ENCODE measurements around the gene DNAH10. TPM values are rescaled to one million over a fixed set of nuclear protein-coding genes. Genes with fewer than 3 reads are reported as not detected.

The DNAH10 gene
- total and polyA plus RNA-seq, 10 of the 15 experiments (the other 5 are each of a cell fraction or from before 2014, with no cell fraction given), result 0.01 to 0.32 (median 0.06) TPM

GRCh38 chr12:123846340-123846739, 84.2 kb downstream of the DNAH10 start (continued):
- TF ChIP-seq TCF12 (IDR thresholded peaks at IDR 0.05; ENCODE audit: low read depth, low read length), result no peak
- no peak for TF ChIP-seq WRNIP1 (IDR thresholded peaks at IDR 0.05; ENCODE audit: borderline replicate concordance, low read depth, low read length)
- no peak for TF ChIP-seq NFXL1 (IDR thresholded peaks at IDR 0.05; ENCODE audit: borderline replicate concordance)

GRCh38 chr12:123847019-123847418, 84.9 kb downstream of the DNAH10 start:
- Histone ChIP-seq H3K36me3 (ENCODE audit: control insufficient read depth in 2 of 2, insufficient read depth in 2 of 2, low read length in 1 of 2) (no peaks in the 10 kb centered on the region), H3K27me3 (replicated peaks in 1 of 2; ENCODE audit: control insufficient read depth in 2 of 2, insufficient read depth in 2 of 2, low read length in 1 of 2) (no peaks in the 10 kb centered on the region), H3K4me2 (ENCODE audit: control insufficient read depth, insufficient read depth) (no peak overlapping the region), H3K4me3 (no peak overlapping the region), H3K4me1 (ENCODE audit: control insufficient read depth, insufficient read depth, low read length) (peaks cover 6% of the 10 kb centered on the region; the same call in 1 of the 2 replicates), H3K9me3 (replicated peaks; ENCODE audit: control insufficient read depth, insufficient read depth, low read length) (no peaks in the 10 kb centered on the region), H4K20me1 (ENCODE audit: control insufficient read depth, insufficient read depth) (no peaks in the 10 kb centered on the region), H3K9ac (ENCODE audit: control insufficient read depth, insufficient read depth, low read length) (no peak overlapping the region), H3K79me2 (ENCODE audit: control insufficient read depth, insufficient read depth, low read length) (no peaks in the 10 kb centered on the region), H3K27ac (ENCODE audit: control insufficient read depth, insufficient read depth) (no peak overlapping the region), H2AFZ (ENCODE audit: control insufficient read depth, low read depth, low read length) (no peak overlapping the region)
- no TSS peak for BruUV-seq (replicated peaks)
- ChIA-PET CTCF (interaction anchor here (0.7 to 1.0 kb wide), 2 partner anchors 14 to 185 kb away, joined by 3 read pairs; no protein-coding TSS in a partner anchor), RAD21 (ENCODE audit: unreplicated experiment) (no interaction called here), SMC1A (ENCODE audit: uncharacterized antibody, unreplicated experiment) (no interaction called here), POLR2A (no interaction called here)
- DNase-seq (ENCODE audit: low read depth, low spot score), result no peak
- intact Hi-C loops (cut with micrococcal nuclease; ENCODE audit: unreplicated experiment), result loop anchor here (10.0 kb wide), 1 partner anchor 212 kb away; the partner anchor contains the start of genes EIF2B1 and GTF2H3
- no peak for FAIRE-seq
- ATAC-seq, result no peak
- TF ChIP-seq POU2F2 (IDR thresholded peaks at IDR 0.05; ENCODE audit: borderline replicate concordance, low read depth, low read length) (no peak), EP300 (IDR thresholded peaks at IDR 0.05; ENCODE audit: borderline replicate concordance in 1 of 2, control insufficient read depth in 1 of 2, low read depth in 2 of 2, low read length in 2 of 2) (no peak), TBL1XR1 (IDR thresholded peaks at IDR 0.05; ENCODE audit: low read depth, low read length) (no peak)
- in situ Hi-C loops (cut with MboI), result no loop called here
- WGBS (ENCODE audit: insufficient coverage, insufficient replicate concordance, low lambda C conversion rate, missing lambda C conversion rate), result 44% methylated on average over 2 of the region's 2 CpGs

- ATAC-seq (no peak), FAIRE-seq (no peak), DNase-seq (ENCODE audit: low read depth, low spot score) (no peak)
- no peak overlapping the region for H3K27ac ChIP-seq (ENCODE audit: control insufficient read depth, insufficient read depth)
- no peaks in the 10 kb centered on the region for H4K20me1 ChIP-seq (ENCODE audit: control insufficient read depth, insufficient read depth)
- no peak for TF ChIP-seq SRF (IDR thresholded peaks at IDR 0.05; ENCODE audit: low read depth in 2 of 2, low read length in 2 of 2)
- TF ChIP-seq POLR2A (IDR thresholded peaks at IDR 0.05; ENCODE audit: low read depth, low read length), result no peak
- TF ChIP-seq SPI1 (IDR thresholded peaks at IDR 0.05; ENCODE audit: borderline replicate concordance, insufficient read depth, low read depth, low read length), result no peak
- no peak for TF ChIP-seq GABPA (IDR thresholded peaks at IDR 0.05; ENCODE audit: low read depth)
- no peak for TF ChIP-seq JUND (IDR thresholded peaks at IDR 0.05; ENCODE audit: low read depth, low read length)
- no peak for TF ChIP-seq RFX5 (IDR thresholded peaks at IDR 0.05; ENCODE audit: low read depth, low read length)
- H3K79me2 ChIP-seq (ENCODE audit: control insufficient read depth, insufficient read depth, low read length), result no peaks in the 10 kb centered on the region
- POLR2A ChIA-PET, result no interaction called here
- H3K4me3 ChIP-seq, result no peak overlapping the region
- no peaks in the 10 kb centered on the region for H3K27me3 ChIP-seq (replicated peaks in 1 of 2; ENCODE audit: control insufficient read depth in 2 of 2, insufficient read depth in 2 of 2, low read length in 1 of 2)
- no peak overlapping the region for H2AFZ ChIP-seq (ENCODE audit: control insufficient read depth, low read depth, low read length)
- WGBS (ENCODE audit: insufficient coverage, insufficient replicate concordance, low lambda C conversion rate, missing lambda C conversion rate), result 67% methylated on average over 8 of the region's 8 CpGs
- no TSS peak for BruUV-seq (replicated peaks)
- RAD21 ChIA-PET (ENCODE audit: unreplicated experiment), result no interaction called here
- SMC1A ChIA-PET (ENCODE audit: uncharacterized antibody, unreplicated experiment), result no interaction called here
- intact Hi-C loops (cut with micrococcal nuclease; ENCODE audit: unreplicated experiment) (loop anchor here (10.0 kb wide), 1 partner anchor 213 kb away; the partner anchor contains the start of genes EIF2B1 and GTF2H3), in situ Hi-C loops (cut with MboI) (no loop called here)
- CTCF ChIA-PET, result no interaction called here
- no peak overlapping the region for H3K4me2 ChIP-seq (ENCODE audit: control insufficient read depth, insufficient read depth)
- H3K4me1 ChIP-seq (ENCODE audit: control insufficient read depth, insufficient read depth, low read length), result no peaks in the 10 kb centered on the region
- H3K9ac ChIP-seq (ENCODE audit: control insufficient read depth, insufficient read depth, low read length), result no peak overlapping the region
- H3K9me3 ChIP-seq (replicated peaks; ENCODE audit: control insufficient read depth, insufficient read depth, low read length), result no peaks in the 10 kb centered on the region
- H3K36me3 ChIP-seq (ENCODE audit: control insufficient read depth in 2 of 2, insufficient read depth in 2 of 2, low read length in 1 of 2), result no peaks in the 10 kb centered on the region
These were observed 85.8 kb downstream of the DNAH10 start for GRCh38 chr12:123847876-123848275.
